ENCODE results near the gene INHA.

Gene INHA, protein sequence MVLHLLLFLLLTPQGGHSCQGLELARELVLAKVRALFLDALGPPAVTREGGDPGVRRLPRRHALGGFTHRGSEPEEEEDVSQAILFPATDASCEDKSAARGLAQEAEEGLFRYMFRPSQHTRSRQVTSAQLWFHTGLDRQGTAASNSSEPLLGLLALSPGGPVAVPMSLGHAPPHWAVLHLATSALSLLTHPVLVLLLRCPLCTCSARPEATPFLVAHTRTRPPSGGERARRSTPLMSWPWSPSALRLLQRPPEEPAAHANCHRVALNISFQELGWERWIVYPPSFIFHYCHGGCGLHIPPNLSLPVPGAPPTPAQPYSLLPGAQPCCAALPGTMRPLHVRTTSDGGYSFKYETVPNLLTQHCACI

DNA sequence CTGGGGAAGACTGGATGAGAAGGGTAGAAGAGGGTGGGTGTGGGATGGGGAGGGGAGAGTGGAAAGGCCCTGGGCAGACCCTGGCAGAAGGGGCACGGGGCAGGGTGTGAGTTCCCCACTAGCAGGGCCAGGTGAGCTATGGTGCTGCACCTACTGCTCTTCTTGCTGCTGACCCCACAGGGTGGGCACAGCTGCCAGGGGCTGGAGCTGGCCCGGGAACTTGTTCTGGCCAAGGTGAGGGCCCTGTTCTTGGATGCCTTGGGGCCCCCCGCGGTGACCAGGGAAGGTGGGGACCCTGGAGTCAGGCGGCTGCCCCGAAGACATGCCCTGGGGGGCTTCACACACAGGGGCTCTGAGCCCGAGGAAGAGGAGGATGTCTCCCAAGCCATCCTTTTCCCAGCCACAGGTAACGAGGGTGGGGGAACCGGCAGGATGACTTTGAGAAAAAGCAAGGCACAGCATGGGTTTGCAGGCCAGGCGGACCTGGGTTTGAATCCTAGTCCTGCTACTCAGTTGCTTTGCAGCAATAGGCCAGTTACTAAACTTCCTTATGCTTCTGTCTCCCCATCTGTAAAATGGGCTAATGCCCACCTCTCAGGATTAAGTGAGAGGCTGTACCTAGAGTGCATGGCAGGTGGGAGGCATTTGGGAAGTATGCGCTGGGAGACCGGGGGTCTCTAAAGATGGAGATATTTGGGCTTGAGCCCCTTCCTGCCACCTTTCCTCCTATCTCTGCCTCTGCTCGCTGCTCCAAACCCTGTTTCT lies at the start of gene INHA:
TSS of gene INHA (plus strand) at position 74 of the 765 bp plus-strand sequence. CDS start at position 139, 65 bp downstream.
- DNase-seq (ENCODE audit: low spot score): no peak

DNA sequence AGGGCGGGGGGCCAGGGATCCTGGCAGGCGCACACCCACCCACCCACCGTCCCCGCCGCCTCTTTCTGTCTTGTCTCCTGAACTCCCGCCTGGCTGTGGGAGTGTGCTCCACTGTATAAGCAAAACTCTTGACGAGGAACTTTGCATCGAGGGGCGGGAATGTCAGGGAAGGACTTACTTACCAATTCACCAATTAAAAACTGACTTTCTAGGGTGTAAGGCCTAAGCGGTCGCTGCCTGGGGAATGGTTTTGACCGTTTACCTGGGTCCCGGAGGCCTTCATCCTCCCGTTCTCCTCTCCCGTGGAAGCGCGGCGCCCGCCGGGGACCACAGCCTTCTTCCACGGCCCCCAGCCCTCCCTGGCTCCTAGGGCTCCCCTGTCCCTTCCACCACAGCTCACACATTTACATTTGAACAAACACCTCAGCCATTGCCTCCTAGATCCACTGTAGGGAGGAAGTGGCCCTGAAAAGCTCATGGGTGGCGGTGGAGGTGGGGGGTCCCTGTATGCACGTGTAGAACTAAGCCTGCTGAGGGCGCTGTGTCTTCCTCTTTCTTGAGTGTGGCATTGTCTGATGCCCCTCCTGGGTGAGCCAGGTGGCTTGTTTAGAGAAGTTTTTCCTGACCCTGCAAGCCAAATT lies 49.0 kb upstream of the INHA start:
- DNase-seq (ENCODE audit: low spot score): no peak

DNA sequence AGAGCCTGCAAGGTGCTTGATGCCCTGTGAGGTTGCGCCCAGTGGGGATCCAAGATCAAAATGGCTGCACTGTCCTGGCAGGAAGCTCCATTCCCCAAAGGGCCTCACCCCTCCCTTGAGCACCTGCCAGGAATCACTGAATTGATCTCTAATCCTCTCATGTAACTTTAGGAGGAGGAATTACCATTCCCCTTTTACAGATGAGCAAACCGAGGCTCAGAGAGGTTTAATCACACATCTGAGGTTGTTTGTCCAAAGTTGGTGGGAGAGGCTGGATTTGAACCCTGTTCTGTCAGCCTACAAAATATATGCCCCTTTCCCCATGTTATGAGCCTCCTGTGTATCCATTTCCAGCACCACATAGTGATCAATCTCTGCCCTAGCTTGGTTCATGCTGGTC lies 47.3 kb upstream of the INHA start:
- no peak for DNase-seq (ENCODE audit: low spot score)

DNA sequence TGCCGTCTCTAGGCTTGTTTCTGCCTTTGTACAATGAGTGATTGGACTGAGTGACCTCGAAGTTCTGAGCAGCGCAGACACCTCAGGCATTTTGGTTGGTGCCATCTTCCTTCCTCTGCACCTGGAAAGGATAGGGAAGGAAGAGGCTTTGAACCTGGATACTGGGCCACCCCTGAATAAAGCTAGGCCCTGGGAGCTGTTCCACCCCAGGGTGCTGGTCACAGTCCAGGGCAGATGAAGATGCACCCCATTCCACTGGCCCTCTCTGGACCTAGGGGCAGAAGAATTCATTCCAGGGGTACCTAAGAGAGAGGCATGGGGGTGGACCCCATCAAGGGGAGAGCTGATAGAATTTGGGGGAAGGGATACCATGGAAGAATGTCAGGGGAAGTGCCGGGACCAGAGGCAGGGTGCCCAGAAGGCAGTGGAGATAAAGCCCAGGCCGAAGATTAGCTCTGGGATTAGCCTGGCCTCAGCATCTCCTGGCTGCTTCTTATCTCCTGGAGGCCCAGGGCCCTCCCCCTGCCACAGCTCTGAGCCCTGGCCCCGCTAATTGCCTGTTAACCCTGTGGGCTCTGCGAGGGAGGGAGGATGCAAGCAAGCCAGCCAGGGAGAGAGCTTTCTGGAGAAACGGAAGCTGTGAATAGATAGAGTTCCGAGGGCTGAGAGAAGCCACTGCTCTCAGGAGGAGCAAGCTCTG lies 46.4 kb upstream of the INHA start:
- DNase-seq (ENCODE audit: low spot score): no peak

DNA sequence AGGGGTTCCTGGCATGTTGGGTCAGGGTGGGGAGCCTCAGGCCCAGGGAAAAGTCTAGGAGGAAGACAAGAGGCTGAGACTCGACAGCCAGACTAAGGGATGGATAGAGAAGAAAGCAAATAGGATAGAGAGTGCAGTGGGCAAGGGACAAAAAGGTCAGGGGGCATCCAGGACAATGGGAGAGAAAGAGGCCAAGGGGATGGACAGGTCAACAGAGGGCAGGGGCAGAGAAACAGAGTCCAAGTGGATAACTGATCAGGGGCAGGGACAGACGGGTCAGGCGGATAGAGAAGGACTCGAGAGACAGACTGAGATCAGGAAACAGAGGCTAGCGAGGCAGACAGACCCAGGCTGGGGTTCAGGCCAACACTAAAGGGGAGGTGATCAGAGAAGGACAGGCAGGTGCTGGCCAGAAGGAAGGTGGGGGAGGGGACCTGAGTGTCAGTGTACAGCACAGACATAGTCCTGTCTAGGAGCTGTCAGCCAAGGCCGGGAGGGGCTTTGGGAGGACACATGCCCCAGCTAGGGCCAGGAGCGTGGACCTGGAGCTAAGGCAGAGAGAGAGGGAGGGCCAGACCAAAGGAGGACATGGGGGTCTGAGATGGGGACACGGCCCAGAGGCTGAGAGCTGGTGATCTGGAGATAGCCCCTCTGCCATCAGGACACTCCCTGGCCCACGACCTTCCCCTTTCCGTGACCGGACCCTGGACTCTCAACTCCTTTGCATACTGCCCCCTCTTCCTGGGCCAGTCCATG lies 45.6 kb upstream of the INHA start:
- DNase-seq (ENCODE audit: low spot score): no peak

DNA sequence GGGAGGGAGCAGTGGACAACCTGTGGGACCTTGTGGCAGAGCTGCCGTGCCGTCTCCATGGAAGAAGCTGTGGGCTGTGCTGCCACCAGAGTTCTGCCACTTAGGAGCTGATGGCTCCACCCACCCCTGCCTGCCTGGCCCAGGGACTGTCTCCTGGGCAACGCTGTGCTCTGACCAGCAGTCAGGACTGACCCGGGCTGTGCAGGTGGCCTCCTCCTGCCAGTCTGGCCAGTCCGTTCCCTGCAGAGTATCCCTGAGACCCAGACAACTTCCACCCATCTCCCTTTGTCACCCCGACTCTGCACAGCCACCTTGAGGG lies 45.1 kb upstream of the INHA start:
- no peak for DNase-seq (ENCODE audit: low spot score)

DNA sequence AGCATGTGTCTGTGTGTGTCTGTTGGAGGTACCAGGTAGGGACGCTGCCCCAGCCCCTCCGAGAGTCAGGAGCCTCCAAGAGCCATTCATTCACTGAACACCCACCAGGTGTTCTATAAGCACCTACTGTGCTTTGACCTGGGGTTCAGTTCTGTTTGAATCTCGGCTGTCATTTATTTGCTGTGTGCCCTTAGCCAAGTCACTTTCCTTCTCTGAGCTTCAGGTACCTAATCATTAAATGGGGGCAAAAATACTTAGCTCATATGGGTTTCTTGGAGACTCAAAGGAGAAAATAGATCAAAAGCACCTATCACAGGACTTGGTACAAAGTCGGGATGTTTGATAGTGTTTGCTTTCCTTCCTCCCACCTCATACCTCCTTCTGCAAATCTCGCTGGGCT lies 44.6 kb upstream of the INHA start:
- DNase-seq (ENCODE audit: low spot score): no peak

DNA sequence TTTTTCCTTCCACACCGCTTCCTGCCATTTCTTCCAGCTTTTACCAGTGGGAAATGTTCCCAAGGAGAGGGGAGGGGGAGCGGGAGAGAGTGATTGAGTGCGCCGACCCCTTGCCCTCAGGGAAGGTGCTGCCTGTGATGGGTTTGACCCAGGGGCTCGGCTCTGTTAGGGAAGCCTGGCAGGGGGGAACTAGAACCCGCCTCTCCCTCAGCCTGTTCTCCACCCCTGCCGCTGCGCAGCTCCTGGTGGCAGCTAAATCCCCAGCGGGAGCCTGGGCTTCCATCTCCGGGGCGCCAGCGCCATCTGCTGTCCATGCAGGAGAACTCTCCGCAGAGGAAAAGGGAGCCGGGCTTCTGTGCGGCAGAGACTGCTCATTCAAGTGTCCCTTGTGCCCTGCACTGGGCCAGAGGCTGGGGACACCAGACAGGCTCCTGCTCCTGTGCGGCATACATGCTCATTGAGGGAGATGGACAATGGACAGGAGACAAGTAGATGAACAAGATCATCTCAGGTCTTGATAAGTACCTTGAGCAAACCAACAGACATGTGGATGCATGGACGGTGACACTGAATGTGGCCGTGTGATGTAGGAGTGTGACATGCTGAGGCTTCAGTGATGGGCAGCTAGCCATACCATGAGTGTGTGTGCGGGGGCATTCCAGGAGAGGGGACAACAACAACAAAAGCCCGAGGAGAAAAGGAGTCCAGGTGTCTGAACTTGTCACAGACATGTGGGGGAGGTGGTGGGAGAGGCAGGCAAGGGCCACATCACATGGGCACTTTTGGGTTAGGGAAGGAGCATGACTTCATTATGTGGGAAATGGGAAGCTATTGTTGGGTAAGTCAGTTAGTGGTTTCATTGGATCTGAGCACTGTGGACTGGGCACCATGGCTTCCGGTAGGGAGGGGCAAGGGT lies 41.8 kb upstream of the INHA start:
- DNase-seq (ENCODE audit: low spot score): peak; percentile 98

DNA sequence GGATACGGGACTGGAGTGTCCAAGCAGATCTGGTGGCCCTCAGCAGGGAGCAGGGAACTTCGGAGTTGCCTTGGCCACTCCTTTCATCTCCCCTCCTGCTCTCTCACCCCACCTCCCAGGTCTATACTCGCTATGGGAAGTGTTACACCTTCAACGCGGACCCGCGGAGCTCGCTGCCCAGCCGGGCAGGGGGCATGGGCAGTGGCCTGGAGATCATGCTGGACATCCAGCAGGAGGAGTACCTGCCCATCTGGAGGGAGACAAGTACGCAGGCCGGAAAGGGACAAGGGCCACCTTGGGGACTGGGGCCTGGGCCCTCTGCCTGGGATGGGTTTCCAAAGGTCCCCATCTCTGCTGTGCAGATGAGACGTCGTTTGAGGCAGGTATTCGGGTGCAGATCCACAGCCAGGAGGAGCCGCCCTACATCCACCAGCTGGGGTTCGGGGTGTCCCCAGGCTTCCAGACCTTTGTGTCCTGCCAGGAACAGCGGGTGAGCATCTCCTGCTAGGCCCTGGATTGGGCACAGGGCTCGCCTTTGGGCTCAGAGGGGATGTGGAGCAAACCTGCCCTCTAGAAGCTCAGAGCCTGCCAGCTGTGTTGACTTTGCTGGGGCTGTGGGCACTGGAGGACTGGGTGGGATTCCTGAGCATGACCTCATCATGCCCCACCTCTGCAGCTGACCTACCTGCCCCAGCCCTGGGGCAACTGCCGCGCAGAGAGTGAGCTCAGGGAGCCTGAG lies 40.3 kb upstream of the INHA start:
- no peak for DNase-seq (ENCODE audit: low spot score)

DNA sequence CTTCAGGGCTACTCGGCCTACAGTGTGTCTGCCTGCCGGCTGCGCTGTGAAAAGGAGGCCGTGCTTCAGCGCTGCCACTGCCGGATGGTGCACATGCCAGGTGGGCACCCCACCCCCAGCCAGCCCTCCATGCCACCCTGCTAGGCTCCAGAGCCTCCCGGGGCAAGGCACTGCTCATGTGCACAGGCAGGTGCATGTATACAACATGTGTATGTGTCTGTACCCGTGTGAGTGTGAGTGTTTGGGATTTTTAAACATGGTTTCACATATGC lies 39.8 kb upstream of the INHA start:
- no peak for DNase-seq (ENCODE audit: low spot score)

DNA sequence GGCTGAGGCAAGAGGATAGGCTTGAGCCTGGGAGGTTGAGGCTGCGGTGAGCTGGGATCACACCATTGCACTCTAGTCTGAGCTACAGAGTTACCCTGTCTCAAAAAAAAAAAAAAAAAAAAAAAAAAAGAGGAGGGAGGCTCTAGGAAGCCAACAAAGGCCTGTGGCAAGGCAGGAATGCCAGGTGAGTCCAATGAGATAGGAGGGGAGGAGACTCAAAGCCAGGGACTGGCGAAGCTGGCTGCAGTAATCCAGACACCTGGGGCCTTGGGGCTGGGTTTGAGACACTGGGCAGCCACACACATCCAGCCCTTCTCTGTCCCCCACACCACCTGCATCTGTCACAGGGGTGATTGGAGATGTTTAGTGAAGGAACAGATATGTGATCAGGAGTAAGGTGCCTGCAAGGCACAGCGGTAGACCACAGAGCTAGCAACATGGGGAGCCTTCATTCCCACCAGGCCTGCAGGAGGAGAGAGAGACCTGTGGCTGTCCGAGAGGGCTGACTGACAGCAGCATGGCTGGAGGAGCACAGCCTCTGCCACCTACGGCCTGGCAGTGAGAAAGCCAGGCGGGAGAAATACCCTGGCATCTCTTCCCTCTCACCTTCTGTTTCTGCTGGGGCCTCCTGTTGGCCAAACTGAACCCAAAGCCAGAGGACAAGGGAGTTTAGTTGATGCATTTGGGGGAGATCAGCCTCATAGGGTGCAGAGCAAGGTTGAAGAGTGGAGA lies 38.0 kb upstream of the INHA start:
- no peak for DNase-seq (ENCODE audit: low spot score)

DNA sequence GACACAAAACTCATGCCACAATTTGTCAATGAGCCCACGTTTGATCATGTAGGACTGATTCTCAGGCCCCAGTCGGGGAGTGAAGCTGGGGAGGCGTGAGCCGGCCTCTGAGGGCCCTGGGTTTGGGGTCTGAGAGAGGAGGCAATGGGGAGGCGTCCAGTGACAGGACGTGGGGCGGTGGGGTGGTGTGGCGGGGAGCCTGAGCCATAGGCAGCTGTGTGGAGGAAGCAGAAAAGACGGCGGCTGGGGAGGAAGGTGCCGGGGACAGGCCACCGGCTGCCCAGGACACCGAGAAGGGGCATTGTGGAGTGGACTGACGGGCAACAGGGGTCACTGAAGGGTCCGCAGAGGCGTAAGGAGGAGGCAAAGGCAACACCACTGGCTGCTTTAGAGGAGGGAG lies 35.7 kb upstream of the INHA start:
- DNase-seq (ENCODE audit: low spot score): no peak

DNA sequence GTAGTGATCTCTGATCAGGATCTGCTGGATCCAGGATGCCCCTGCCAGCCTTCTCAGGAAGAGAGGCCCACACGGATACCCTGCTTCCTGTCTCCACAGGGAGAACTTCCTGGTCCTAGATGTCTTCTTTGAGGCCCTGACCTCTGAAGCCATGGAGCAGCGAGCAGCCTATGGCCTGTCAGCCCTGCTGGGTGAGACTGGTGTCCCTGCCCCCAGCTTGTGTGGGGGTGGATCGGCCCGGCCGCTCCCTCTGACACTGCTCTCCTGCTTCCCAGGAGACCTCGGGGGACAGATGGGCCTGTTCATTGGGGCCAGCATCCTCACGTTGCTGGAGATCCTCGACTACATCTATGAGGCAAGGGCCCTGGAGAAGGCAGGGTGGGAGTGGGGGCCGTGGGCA lies 35.1 kb upstream of the INHA start:
- no peak for DNase-seq (ENCODE audit: low spot score)

DNA sequence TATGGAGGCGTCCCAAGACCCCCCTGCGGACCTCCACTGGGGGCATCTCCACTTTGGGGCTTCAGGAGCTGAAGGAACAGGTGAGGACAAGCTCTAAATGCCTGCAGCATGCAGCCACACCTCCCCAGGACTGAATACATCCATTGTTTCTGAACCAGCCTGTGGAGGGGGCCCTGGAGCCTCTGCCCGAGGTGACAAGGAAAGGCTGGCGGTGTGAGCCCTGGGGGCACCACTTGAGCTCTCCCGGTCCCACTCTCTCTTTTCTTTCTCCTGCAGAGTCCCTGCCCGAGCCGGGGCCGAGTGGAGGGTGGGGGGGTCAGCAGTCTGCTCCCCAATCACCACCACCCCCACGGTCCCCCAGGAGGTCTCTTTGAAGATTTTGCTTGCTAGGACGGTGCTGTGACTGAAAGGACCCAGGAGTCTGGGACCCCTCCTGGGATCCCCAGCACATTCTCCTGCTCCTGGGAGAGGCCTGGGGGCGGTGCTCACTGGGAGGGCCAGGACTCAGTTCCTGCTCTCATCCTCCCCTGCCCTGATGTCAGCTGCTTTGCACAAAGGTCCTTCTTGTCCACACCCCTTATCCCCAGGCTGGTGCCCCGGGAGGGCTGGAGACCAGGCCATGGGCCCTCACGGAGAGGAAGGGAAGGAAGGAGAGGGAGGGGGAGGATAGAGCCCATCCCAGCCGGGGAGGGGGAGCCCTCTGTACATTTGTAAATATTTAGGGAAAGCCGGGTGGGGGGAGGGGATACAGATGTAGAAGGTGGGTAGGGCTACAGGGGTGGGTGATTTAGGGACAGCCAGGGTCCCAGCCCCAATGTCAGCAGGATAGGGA lies 34.2 kb upstream of the INHA start:
- DNase-seq (ENCODE audit: low spot score): no peak

DNA sequence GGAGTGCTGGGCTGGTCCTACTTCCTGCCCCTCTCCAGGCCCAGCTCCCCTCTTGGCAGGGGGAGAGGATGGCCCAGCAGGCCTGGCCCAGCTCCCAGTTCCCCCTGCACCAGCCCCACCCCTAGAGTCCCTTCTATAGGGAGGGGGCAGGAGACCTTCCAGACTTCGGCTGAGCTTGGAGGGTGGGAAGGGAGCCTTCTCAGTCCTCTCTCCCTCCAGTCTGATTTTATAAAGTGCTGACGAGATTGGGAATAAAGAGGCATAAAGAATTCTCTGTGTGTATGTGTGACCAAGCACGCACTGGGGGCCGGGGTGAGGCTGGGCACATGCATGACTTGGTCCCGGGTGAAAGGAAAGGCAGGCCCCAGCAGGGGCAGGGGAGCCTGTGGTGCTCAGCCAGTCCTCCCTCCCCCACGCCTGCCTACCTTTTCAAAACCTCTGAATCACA lies 33.6 kb upstream of the INHA start:
- no peak for DNase-seq (ENCODE audit: low spot score)

DNA sequence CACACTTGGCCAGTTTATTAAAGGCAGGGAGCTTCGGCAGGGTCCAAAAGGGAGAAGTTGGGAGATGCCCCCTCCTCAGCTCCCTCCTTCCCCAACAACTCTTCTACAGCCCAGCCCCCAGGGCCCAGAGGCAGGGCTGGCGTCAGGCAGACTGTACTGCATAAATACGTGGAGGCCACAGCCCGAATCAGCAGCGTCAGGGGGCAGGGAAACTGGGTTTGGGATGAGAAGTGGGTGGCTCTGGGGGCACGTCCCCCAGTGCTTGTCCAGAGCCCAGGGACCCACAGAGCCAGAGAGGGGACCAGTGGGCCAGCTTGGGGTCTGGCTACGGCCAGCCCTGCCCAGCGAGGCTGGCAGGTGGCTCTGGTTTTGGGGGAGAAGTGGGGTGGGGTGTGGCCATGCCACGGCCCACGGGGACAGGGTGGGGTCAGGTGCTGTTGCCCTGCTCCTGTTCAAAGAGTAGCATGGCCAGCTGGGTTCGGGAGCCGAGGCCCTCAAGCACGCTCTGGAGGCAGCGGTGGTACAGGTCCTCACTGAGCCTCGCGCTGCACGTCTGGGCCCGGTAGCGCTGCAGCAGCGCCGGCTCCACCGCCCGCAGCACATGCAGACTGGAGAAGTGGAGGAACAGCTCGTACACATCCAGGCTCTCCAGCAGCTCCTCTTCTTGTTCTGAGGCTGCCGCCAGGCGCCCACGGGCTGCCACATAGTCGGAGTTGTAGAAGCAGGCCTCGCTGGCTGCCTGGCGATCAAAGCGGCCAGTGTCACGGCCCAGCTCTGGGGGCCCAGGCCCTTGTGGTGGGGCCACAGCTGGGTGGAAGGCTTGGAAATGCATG lies 32.9 kb upstream of the INHA start:
- DNase-seq (ENCODE audit: low spot score): no peak

DNA sequence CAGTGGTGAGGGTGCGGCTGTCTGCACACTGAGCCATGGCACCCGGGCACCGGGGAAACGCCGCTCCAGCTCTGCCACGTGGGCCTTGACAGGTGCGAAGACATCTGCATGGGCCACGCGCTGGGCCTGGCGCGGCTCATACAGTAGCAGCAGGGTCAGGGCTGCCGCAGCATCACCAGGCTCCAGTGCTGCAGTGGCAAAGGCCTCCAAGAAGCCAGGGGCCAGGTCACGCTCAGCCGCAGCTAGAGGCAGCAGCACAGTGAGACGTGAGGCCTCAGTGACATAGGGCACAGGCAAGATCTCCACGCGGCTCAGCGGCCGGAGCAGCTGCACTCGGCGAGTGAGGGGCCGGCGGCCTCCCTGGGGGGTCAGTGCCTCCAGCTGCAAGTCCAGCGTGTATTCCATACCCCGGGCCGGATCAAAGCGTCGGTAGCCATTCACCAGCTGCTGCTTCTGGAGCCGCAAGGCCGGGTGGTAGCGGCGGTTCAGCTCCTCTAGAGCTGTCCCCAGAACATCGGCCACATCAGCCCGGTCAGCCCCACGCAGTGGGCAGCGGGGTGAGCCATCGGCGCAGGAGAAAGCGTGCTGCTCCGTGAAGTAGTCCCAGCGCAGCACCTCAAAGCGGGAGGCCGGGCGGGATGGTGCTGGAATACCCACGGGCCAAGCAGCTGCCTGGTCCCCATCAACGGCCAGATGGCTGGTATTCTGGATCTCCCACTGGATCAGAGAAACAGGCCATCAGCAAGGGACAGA lies 32.0 kb upstream of the INHA start:
- no peak for DNase-seq (ENCODE audit: low spot score)
